IPS DF 4.7 (cell line): Measurements from ENCODE around the gene RTTN.
"Not testable (repeated sequence)": the region's sequence is repeated elsewhere in the genome, so short reads cannot be mapped to it uniquely, and the experiment has no call there.

Source experiments
- DNase-seq: peaks from one replicate; pipeline ENCODE4 v3.0.0-alpha.2; 2013; ENCODE audit warnings: low spot score; ENCODE audit errors: extremely low read depth

RTTN gene, protein sequence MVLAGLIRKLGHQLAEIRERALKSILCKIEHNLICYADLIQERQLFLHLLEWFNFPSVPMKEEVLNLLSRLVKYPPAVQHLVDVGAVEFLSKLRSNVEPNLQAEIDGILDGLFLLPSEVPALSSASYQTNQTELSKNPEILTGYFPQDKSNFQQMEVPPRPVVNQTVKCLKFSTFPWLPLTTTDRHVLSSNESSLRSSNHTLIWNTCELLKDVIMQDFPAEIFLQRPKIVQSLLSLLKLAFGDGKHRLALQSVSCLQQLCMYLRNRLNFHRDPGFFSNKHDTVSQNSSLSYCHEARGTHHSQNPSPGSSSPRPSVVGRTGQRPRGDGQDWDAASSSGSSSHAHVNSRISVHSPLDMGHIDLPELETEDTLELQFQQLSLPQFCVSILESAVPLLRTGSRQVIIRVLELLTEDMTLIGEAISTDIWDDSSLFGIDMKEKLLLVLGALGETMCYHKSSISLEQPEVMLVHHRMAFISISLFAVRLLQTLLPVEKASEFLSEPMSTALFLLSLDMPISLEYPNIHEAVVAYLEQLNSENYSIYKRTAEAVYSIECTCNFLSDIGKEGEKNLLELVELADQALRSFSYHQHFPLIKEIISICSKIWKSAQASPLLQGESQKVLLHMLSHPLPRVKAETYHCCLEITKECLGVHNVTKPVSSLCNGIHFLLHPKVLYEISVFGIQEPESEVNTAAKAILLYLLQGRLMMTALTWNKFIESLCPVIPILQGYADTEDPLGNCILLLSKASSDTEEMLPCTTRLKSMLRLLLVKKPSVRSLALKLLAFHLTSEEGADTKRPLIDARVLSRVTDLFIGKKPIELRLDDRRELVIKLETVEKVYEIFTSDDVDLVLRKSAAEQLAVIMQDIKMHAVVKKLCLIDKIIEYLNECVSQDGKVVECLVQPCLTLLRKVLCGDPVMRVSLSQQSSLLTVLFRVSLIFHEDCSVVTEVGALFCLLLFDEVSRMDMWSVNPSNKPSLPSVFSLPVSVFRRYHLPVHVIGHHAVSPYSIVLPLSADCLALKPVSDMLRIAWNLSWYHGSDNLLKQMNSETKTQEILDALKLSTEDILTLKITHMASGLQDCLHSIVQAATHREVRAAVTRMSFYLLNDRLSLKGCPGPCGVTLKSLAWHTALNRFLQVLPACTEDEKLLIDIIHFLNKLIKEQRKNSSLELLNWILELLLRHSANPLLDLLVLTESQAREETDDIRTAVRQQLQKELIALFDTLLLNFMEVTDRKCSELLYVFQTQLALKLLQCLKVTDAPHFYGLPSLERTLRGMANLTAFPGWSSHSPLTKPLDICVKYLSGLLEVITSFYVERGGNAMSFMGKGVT (N-terminal part only)

DNA sequence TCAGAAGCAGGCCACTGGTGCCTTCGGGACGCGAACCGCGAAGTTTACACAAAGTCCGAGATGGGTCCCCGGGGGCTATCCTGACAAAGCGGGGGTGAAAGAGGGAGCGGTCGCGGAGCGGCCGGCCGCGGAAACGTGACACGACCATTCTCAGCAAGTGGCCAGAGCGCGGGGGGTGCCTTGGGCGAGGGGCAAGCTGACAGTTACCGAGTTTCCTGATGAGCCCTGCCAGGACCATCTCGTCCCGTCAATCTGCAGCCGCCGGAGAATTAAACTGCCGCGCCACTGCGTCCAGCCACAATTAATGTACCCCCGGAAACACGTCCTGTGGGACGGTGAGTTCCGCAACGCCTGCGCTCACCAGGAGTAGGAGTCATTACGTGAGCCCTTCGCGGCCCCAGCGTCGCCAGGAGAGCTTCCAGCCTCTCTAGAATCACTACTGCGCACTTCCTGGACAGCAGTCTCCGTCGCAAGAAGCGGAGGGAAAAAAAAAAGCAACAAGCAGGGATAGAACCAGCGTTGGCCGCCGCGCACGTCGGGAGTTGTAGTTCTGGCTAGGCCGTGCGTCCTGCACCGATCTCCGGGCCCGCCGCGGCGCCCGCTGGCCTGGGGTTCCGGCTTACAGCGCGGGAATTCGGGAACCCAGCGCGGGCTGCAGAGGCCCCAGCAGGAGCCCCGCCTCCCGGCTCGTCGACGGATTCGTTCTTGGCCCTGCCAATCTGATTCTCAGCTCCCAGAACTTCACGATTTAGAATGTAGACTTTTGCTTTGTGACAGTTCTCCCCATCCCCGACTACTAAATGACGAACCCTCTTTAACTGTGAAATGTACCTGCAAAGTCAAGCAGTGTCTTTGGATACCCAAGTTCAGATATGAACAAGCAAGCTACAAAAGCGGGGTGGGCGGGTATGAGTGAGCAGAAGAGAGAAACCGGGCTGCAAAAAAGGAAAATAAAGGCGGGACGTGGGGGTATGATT, at the start of gene RTTN:
Gene RTTN (minus strand): TSS at position 267 of the 977 bp plus-strand sequence. CDS start 29 bp downstream, at position 238.
- peak; percentile 76 for DNase-seq

- no peak for DNase-seq
Observed at GRCh38 chr18:70250781-70251180, 45.3 kb upstream of the RTTN start.

DNA sequence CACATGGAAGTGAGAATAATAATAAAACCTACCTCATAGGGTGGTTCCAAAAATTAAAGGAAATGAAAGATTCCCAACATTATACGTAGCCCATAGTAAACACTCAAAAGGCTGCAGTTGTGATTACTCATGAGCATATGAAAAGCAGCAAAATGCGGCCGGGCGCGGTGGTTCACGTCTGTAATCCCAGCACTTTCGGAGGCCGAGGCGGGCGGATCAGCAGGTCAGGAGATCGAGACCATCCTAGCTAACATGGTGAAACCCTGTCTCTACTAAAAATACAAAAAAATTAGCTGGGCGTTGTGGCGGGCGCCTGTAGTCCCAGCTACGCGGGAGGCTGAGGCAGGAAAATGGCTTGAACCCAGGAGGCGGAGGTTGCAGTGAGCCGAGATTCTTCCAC, 44.4 kb upstream of the RTTN start:
- not testable (repeated sequence) for DNase-seq

DNA sequence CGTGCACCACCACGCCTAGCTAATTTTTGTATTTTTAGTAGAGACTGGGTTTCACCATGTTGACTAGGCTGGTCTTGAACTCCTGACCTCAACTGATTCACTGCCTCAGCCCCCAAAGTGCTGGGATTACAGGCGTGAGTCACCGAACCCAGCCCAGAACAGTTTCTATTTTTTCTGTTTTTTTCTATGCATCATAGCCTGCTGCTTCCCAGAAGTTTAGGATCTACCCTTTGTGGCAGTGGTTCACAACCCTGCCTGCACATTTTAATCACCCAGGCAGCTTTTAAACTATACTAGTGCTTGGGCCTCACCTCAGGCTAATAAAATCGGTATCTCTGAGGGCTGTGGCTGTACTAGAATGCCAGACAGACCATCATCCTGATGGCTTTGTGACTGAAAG, 43.6 kb upstream of the RTTN start:
- DNase-seq: no peak

- no peak for DNase-seq
Observed at GRCh38 chr18:70246061-70246466, 40.6 kb upstream of the RTTN start.

DNA sequence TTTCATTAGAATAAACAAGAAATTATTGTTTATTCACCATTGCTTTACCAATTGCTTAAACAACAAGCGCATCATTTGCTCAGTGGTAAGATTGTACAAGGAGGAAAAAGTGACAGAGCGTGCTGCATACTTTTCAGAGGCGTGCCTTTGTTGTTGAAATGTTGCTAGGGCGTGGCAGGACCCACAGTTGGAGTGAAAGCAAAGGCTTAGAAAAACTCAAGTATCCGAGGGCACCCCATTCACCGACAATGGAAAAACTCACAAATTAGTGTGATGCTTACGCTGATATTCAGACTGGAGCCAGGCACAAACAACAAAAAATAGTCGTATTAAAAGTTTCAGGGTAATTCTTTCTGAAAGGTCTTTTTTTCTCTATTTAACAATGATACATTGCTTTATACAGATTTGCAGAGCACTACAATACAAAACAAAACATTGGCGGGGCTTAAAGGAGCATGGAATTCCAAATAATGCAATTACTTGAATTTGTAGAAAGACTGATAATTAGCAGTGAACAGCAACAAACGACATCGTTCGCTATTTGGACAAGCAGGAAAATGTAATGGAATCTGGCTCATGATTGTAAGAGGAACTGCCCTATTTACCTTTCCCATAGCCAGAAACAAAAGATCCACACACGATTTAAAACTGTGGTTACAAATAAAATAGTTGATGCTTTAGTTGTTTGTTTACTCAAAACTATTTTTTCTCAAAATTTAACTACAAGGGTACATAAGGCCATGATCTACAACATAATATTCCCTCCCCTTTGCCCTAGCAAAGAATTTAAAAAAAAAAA, 37.8 kb upstream of the RTTN start:
- no peak for DNase-seq

GRCh38 chr18:70236921-70237320, 31.4 kb upstream of the RTTN start:
- not testable (repeated sequence) for DNase-seq

DNA sequence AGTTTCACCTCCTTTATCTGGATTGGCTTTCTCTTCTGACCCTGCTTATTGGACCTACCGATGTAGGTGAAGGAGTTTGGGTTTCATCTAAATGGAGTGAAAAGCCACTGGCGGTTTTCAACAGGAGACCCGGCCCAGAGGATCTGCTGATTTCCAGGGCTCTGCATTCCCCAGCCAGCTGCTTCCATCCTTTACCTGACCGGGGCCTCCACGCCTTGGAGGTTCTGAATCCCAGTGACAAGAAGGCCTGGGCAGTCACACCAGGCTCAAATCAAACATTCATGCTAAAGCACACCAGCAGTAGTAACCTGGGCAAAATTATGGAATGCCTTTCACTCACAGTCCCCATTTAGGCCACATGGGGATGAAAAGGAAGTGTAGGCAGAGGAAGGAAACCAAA, 30.0 kb upstream of the RTTN start:
- no peak for DNase-seq

DNA sequence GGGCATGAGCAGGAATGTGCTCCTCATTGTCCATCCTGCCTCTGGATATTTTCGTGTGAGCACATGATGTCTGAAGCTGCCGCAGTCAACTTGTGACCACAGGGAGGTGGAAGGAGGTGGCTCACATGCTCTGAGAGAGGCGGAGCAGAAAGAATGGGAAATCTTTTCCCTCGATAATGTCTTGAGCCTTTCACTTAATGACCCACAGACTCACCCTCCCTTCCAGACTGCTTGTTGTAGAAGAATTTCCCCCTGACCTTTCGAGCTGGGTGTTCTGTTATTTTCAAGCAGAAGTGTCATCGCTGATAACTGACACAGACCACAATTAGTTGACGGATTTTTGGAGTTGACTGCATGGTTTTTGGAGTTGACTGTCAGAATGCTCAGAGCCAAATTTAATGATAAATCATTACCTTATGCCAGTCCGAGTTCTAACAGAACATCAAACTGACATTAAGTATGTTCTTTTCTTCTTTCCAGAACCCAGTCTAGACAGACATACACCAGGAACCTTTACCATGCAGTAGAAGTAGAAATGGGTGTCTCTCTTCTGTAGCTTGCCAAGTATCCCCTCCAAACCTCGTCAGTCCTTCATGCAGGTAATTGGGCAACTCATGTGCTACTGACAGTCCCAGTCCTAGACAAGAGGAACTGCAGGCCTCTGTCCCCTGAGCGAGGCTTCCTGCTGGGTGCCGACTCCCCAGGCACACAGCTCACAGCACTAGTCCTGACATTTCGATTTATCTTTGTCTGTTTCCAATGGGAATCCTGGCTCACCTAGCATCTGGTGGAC, 29.4 kb upstream of the RTTN start:
- DNase-seq: no peak

DNA sequence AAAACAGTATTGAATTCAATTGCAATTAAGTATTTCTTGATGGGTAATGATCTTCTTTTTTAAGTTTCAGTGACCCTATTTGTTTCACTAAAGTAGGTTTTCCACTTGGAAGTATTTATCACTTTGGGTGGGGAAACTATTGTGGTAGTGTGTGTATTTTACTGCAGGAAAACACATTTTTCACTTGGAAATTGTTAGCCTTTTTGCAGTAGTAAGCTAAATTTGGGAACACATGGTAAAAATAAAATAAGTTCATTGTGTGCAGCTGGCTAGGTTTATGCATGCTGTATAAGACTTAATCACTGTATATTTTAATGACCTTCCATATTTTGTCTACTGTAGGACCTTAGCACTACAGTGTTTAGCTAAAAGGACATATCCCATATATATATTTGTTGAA, 28.5 kb upstream of the RTTN start:
- no peak for DNase-seq

DNA sequence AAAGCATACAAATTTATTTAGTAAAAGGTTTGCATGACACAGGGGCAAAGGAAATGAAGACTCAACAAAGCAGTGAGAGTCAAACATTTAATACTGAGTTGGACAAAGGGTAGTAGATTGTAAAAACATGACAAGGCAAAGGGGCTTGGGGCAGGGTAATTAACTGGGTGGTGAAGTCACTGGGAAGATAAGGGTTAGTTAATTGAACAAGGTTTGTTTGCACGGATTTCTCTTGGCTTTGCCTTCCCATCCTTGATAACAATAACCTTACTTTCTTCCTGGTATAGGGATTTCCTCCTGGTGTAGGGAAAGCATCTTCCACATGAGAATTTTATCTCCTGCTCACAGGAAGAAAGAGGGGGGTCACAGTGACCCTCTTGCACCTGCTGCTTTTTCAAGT, 26.8 kb upstream of the RTTN start:
- no peak for DNase-seq

DNA sequence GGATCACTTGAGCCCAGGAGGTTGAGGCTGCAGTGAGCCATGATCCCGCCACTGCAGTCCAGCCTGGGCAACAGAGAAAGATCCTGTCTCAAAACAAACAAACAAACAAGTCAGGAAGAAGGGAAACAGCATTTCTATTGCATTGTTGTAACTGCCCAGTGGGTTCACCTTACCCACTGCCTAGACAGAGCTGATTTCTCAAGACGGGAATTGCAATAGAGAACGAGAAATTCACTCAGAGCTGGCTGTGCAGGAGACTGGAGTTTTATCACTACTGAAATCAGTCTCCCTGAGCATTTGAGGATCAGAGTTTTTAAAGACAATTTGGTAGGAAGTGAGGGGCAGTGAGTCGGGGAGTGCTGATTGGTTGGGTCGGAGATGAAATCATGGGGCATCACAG, 24.2 kb upstream of the RTTN start:
- DNase-seq: no peak

DNA sequence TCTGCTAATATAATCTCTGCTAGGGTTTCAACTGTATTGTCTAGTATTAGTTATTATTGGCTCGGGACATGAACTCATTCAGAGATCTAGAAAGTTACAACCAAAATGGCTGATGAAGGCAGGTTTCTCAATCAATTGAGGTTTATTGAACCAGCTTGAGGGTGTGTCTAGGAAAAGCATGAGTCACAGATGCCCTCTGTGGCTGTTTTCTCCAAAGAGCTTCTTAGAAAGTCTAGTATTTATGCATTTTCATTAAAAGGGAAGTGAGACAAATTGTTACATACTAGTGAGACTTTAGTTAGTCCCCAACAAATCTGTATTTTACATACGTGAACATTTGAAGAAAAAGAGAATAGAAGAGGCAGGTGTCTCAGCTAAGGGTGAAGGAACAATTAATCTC, 23.0 kb upstream of the RTTN start:
- DNase-seq: no peak

DNA sequence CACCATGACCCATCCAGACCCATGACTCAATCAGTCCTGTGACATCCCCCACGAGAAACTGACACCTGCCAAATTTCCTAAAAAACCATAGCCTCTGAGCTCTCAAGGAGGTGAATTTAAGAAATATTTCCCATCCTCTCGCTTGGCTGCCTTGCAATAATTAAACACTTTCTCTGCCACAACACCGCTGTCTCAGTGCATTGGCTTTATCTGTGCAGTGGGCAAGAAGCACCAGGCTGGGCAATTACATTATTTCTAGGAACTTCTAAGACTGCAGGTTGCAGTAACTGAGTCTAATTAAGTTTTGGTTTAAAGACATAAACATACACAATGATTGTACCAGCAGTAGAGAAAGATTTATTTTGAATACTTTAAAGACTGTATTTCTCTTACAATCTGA, 22.0 kb upstream of the RTTN start:
- DNase-seq: no peak

DNA sequence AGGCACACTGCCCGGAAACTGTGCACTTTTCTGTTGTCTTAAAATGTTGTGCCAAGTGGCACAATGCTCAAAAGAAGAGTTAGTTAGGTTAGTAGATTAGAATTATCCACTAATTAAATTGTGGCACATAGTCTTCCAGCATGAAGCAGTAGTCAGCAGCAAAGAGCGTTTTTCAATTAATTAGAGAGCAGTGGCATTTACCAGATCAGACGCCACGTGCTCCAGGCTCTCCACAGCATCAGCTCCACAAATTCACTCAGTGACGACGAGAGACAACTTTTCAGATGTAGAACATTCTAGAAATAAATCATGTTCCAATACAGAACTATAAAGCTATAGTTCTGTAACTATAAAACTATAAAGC, 16.4 kb upstream of the RTTN start:
- no peak for DNase-seq

DNA sequence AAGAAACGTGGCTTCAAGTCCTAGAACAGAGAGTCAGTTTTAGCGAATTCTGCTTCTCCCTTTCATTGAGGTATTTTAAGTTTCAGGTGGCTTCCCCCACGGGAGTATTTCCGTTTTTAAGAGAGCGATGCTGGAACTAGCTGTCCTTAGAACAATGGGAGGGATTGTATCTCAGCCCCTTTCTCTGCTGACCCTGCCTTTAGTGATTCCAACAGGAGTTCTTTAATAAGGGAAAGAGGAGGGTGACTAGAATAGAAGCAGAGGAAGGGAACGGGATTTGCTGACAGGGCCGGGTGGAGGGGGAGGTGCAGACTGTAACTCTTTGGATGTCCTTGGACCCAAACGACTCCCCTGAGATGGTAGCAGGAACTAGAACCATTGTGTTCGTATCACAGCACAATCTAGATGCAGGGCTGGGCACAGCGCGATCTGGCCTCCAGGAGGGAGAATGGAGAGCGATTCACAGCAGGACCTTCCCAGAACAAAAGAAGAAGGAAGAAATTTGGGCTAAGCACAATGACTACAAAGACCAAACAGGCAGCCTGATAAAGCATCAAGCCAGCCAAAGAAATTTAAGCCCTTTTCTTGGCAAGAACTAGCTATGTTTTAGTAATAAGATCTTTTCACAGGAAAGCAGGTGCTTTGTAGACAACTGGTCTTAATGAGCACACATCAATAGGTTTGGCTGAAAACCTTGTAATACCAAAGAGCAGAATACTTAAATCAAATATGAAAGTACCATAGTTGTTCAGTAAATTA, 15.8 kb upstream of the RTTN start:
- DNase-seq: peak; percentile 41

- DNase-seq: no peak
Observed at GRCh38 chr18:70220628-70221027, 15.1 kb upstream of the RTTN start.

- DNase-seq: no peak
Observed at GRCh38 chr18:70219688-70220087, 14.2 kb upstream of the RTTN start.
